H1 (cell line): ENCODE measurements around the gene FBN1. TPM values are rescaled to one million over a fixed set of nuclear protein-coding genes. Genes with fewer than 3 reads are reported as not detected.

Experiments used
- CTCF ChIA-PET: fragments of 300-600 bp; sonication (Branson Sonifier 250); formaldehyde crosslinking; loops from one replicate; lab custom pipeline; 2021; ENCODE audit not compliant: partially characterized antibody; lab: Charles Lee
- POLR2A ChIA-PET: fragments of 300-600 bp; sonication (Branson Sonifier 250); formaldehyde crosslinking; loops from one replicate; lab custom pipeline; 2021; ENCODE audit warnings: inconsistent platforms; ENCODE audit not compliant: partially characterized antibody; lab: Charles Lee
- DNase-seq, 2 experiments: peaks; one replicate each; pipeline versions ENCODE4 v3.0.0 to v3.0.0-alpha.2; 2010 to 2022; ENCODE audit warnings: low spot score in 2 of 2, low read depth in 1 of 2, mixed read lengths in 1 of 2
- FAIRE-seq: peaks from 2 replicates; lab custom pipeline; 2011; peaks lifted over from hg19 to GRCh38; lab: Jason Lieb, UNC
- H2AFZ ChIP-seq: 2 replicates; pipeline ENCODE4 v1.8.1; 2012; ENCODE audit warnings: low read length, inconsistent platforms
- H2AK5ac ChIP-seq: 2 replicates; pipeline ENCODE4 v1.6.1; 2013; ENCODE audit warnings: low read depth, low read length
- H2BK120ac ChIP-seq: replicated peaks from 2 replicates; pipeline ENCODE3; 2013; ENCODE audit warnings: low read depth, low read length, inconsistent platforms
- H2BK12ac ChIP-seq: 2 replicates; pipeline ENCODE4 v1.6.1; 2013; ENCODE audit warnings: low read depth, low read length
- H2BK15ac ChIP-seq: 2 replicates; pipeline ENCODE4 v1.6.1; 2013; ENCODE audit warnings: low read length
- H2BK20ac ChIP-seq: 2 replicates; pipeline ENCODE4 v1.6.1; 2013; ENCODE audit warnings: low read length
- H2BK5ac ChIP-seq: 2 replicates; pipeline ENCODE4 v1.6.1; 2013; ENCODE audit warnings: low read depth, low read length
- H3K14ac ChIP-seq: 2 replicates; pipeline ENCODE4 v1.6.1; 2013; ENCODE audit warnings: inconsistent platforms; ENCODE audit not compliant: insufficient read length
- H3K18ac ChIP-seq: 2 replicates; pipeline ENCODE4 v1.6.1; 2013; ENCODE audit warnings: low read length; ENCODE audit errors: extremely low read depth
- H3K23ac ChIP-seq: 2 replicates; pipeline ENCODE4 v1.6.1; 2013; ENCODE audit warnings: inconsistent platforms; ENCODE audit not compliant: insufficient read length
- H3K23me2 ChIP-seq: 2 replicates; pipeline ENCODE4 v1.6.1; 2013; ENCODE audit warnings: low read depth, low read length
- H3K27ac ChIP-seq: 2 replicates; pipeline ENCODE4 v1.6.1; 2011; ENCODE audit warnings: low read depth, low read length, inconsistent platforms
- H3K27me3 ChIP-seq, 4 experiments: replicated peaks in 1 of 4; 1 replicate in 1 of 4; 2 replicates in 3 of 4; pipeline versions ENCODE4 v1.6.1 to v1.8.1; 2011 to 2013; ENCODE audit warnings: low read length in 3 of 4, mild to moderate bottlenecking in 3 of 4, inconsistent platforms in 2 of 4, mixed read lengths in 2 of 4, moderate library complexity in 1 of 4; ENCODE audit not compliant: control insufficient read depth in 3 of 4, insufficient read depth in 3 of 4; ENCODE audit errors: extremely low read depth in 1 of 4
- H3K36me3 ChIP-seq, 4 experiments: 2 replicates each; pipeline versions ENCODE4 v1.6.1 to v1.8.1; 2011 to 2013; ENCODE audit warnings: mild to moderate bottlenecking in 4 of 4, low read length in 3 of 4, moderate library complexity in 2 of 4, control low read depth in 1 of 4, inconsistent platforms in 1 of 4; ENCODE audit not compliant: insufficient read depth in 4 of 4, control insufficient read depth in 2 of 4
- H3K4ac ChIP-seq: replicated peaks from 2 replicates; pipeline ENCODE3; 2013; ENCODE audit warnings: low read length, low read depth, mixed read lengths, inconsistent platforms; ENCODE audit not compliant: insufficient read length
- H3K4me1 ChIP-seq, 4 experiments: replicated peaks in 1 of 4; 1 replicate in 1 of 4; 2 replicates in 3 of 4; pipeline versions ENCODE4 v1.6.1 to v1.8.1; 2011 to 2013; ENCODE audit warnings: low read length in 3 of 4, inconsistent platforms in 2 of 4, mixed read lengths in 1 of 4; ENCODE audit not compliant: insufficient read depth in 4 of 4, control insufficient read depth in 3 of 4
- H3K4me2 ChIP-seq, 2 experiments: 2 replicates each; pipeline versions ENCODE4 v1.6.1 to v1.8.1; 2011 to 2013; ENCODE audit warnings: low read depth in 2 of 2, low read length in 2 of 2, control low read depth in 1 of 2, inconsistent platforms in 1 of 2, mild to moderate bottlenecking in 1 of 2; ENCODE audit not compliant: insufficient read depth in 1 of 2
- H3K4me3 ChIP-seq, 4 experiments: fragments of 200-600, 300-600 bp in 1 of 4; sonication (generic), shearing (Covaris generic), sonication (Bioruptor Twin) in 1 of 4; 2 replicates each; pipeline versions ENCODE4 v1.5.1 to v1.8.1; 2011 to 2016; ENCODE audit warnings: low read length in 4 of 4, low read depth in 3 of 4, control low read depth in 2 of 4, inconsistent platforms in 2 of 4, mild to moderate bottlenecking in 2 of 4, mixed read lengths in 1 of 4, moderate library complexity in 1 of 4; ENCODE audit not compliant: insufficient read depth in 2 of 4; ENCODE audit errors: extremely low read depth in 1 of 4
- H3K56ac ChIP-seq: replicated peaks from 2 replicates; pipeline ENCODE3; 2013; ENCODE audit warnings: low read depth, mild to moderate bottlenecking, mixed read lengths, low read length, inconsistent platforms; ENCODE audit not compliant: insufficient read length
- H3K79me1 ChIP-seq: 2 replicates; pipeline ENCODE4 v1.6.1; 2013; ENCODE audit warnings: low read depth, low read length, control low read depth
- H3K79me2 ChIP-seq, 2 experiments: 2 replicates each; pipeline versions ENCODE4 v1.6.1 to v1.8.1; 2012 to 2013; ENCODE audit warnings: low read length in 2 of 2, mild to moderate bottlenecking in 2 of 2, inconsistent platforms in 1 of 2; ENCODE audit not compliant: insufficient read depth in 2 of 2, control insufficient read depth in 1 of 2
- H3K9ac ChIP-seq, 4 experiments: replicated peaks in 1 of 4; 1 replicate in 1 of 4; 2 replicates in 3 of 4; pipeline versions ENCODE4 v1.6.1 to v1.8.1; 2011 to 2013; ENCODE audit warnings: low read depth in 3 of 4, low read length in 3 of 4, control low read depth in 2 of 4, mild to moderate bottlenecking in 2 of 4, moderate library complexity in 2 of 4, inconsistent platforms in 1 of 4; ENCODE audit errors: extremely low read depth in 1 of 4
- H3K9me3 ChIP-seq, 2 experiments: 2 replicates each; pipeline versions ENCODE4 v1.6.1 to v1.8.1; 2012 to 2013; ENCODE audit warnings: mild to moderate bottlenecking in 2 of 2, moderate library complexity in 2 of 2, control low read depth in 1 of 2, inconsistent platforms in 1 of 2, low read depth in 1 of 2, low read length in 1 of 2, mixed read lengths in 1 of 2; ENCODE audit not compliant: insufficient read depth in 2 of 2
- H4K20me1 ChIP-seq, 2 experiments: replicated peaks in 1 of 2; 2 replicates each; pipeline versions ENCODE3 to v1.8.1; 2011 to 2013; ENCODE audit warnings: inconsistent platforms in 2 of 2, low read length in 2 of 2, mild to moderate bottlenecking in 1 of 2; ENCODE audit not compliant: insufficient read depth in 2 of 2, control insufficient read depth in 1 of 2
- H4K5ac ChIP-seq: 2 replicates; pipeline ENCODE4 v1.6.1; 2013; ENCODE audit warnings: low read length, low read depth, mixed read lengths, inconsistent platforms; ENCODE audit not compliant: insufficient read length
- H4K8ac ChIP-seq: 2 replicates; pipeline ENCODE4 v1.8.0; 2013; ENCODE audit warnings: mild to moderate bottlenecking, moderate library complexity, low read length, inconsistent platforms; ENCODE audit not compliant: insufficient read depth; ENCODE audit errors: extremely low read depth
- H4K91ac ChIP-seq: replicated peaks from 2 replicates; pipeline ENCODE3; 2013; ENCODE audit warnings: low read length, mixed read lengths, inconsistent platforms; ENCODE audit not compliant: insufficient read length
- CHD2 ChIP-seq: IDR thresholded peaks from 2 replicates; pipeline ENCODE4 v1.6.1; 2012; ENCODE audit warnings: low read length, improper control_type of control experiment
- JUND ChIP-seq: IDR thresholded peaks from 2 replicates; pipeline ENCODE4 v1.6.1; 2011; ENCODE audit warnings: mild to moderate bottlenecking, improper control_type of control experiment, low read length
- KDM4A ChIP-seq: IDR thresholded peaks from one replicate; pipeline ENCODE4 v1.7.1; 2012; ENCODE audit warnings: low read depth, mild to moderate bottlenecking, moderate library complexity, low read length, inconsistent platforms; ENCODE audit not compliant: severe bottlenecking
- TBP ChIP-seq: IDR thresholded peaks from 2 replicates; pipeline ENCODE4 v1.6.1; 2011; ENCODE audit warnings: low read depth, low read length, improper control_type of control experiment
- WGBS, 2 experiments: shearing (Covaris generic) in 1 of 2; methylation state at CpG; one replicate each; pipeline versions ENCODE4 v1.1.6 to v1.1.7; 2013 to 2015; ENCODE audit warnings: low lambda C conversion rate in 2 of 2, mixed read lengths in 2 of 2, inconsistent platforms in 1 of 2, low coverage in 1 of 2, missing lambda C conversion rate in 1 of 2; ENCODE audit not compliant: insufficient replicate concordance in 2 of 2, insufficient coverage in 1 of 2, insufficient read length in 1 of 2; ENCODE audit errors: extremely low coverage in 1 of 2, missing lambda C conversion rate in 1 of 2; 5-methylcytosine and 5-hydroxymethylcytosine counted together
- polyA plus RNA-seq, 7 experiments: library from polyadenylated mRNA; depleted of rRNA in 3 of 7; stranded (reverse) in 5 of 7; unstranded in 2 of 7; fragments of >200 nt in 5 of 7; fragments of 200-250 nt in 2 of 7; gene quantifications; 1 replicate in 5 of 7; 2 replicates in 1 of 7; 4 replicates in 1 of 7; pipeline versions ENCODE4 v1.2.1 to v1.2.3, GENCODE V29; 2011 to 2013; ENCODE audit warnings: missing spikeins in 2 of 7, mixed read lengths in 2 of 7
- total RNA-seq: library from RNA; stranded (reverse); fragmentation: NEBNext Ultra II Directional; extraction: Animal tissue kit (Norgen Biotek cat#: 25700); gene quantifications from 2 replicates; pipeline ENCODE4 v1.2.1, GENCODE V29; 2021

FBN1 gene
- total and polyA plus RNA-seq, 2 of the 8 experiments (the other 6 are each of a cell fraction or from before 2014, with no cell fraction given): 3.0 to 4.0 TPM

DNA sequence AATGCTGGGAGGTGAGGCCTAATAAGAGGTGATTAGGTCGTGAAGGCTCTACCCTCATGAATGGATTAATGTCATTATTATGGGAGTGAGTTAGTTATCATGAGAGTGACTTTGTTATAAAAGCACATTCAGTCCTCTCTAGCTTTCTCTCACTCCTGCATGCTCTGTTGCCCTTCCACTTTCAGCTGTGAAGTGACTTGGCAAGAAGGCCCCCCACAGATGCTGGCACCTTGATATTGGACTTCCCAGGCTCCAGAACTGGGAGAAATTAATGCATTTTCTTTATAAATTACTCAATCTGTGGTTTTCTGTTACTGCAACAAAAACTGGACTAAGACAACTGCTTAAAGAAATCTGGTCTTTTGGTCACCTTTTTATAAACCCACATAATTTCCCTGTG is 144.3 kb downstream of the FBN1 start:
- H2AK5ac ChIP-seq: no peak overlapping the region
- H3K79me1 ChIP-seq: no peaks in the 10 kb centered on the region
- ChIA-PET POLR2A (no interaction called here), CTCF (interaction anchor here (1.5 kb wide), 1 partner anchor 19 kb away, joined by 5 read pairs; no protein-coding TSS in a partner anchor)
- no peak overlapping the region for H3K4ac ChIP-seq
- WGBS, 2 experiments: 74% methylated on average over 1 of the region's 1 CpG; no CpG with 5 or more reads in 1 of the 2 experiments
- no peak for DNase-seq
- no peak overlapping the region for H2BK120ac ChIP-seq
- no peak overlapping the region for H2BK15ac ChIP-seq
- H2BK20ac ChIP-seq: no peak overlapping the region
- H3K23me2 ChIP-seq: no peaks in the 10 kb centered on the region; the same call in none of the 2 replicates
- no peak overlapping the region for H4K91ac ChIP-seq
- no peak overlapping the region for H3K23ac ChIP-seq
- TF ChIP-seq CHD2 (no peak), KDM4A (no peak), JUND (no peak), TBP (no peak)
- H3K9ac ChIP-seq: no peak overlapping the region
- no peak overlapping the region for H3K4me3 ChIP-seq
- no peak overlapping the region for H2BK12ac ChIP-seq
- H3K18ac ChIP-seq: no peak overlapping the region
- H3K36me3 ChIP-seq: no peaks in the 10 kb centered on the region
- H4K5ac ChIP-seq: no peak overlapping the region
- no peaks in the 10 kb centered on the region for H3K79me2 ChIP-seq
- no peak for FAIRE-seq
- H3K56ac ChIP-seq: no peak overlapping the region
- no peak overlapping the region for H3K27ac ChIP-seq
- no peaks in the 10 kb centered on the region for H3K27me3 ChIP-seq
- no peak overlapping the region for H2AFZ ChIP-seq
- H4K8ac ChIP-seq: no peak overlapping the region
- H3K14ac ChIP-seq: no peak overlapping the region
- H3K4me1 ChIP-seq: no peaks in the 10 kb centered on the region
- no peaks in the 10 kb centered on the region for H3K9me3 ChIP-seq
- no peak overlapping the region for H3K4me2 ChIP-seq
- no peaks in the 10 kb centered on the region for H4K20me1 ChIP-seq
- no peak overlapping the region for H2BK5ac ChIP-seq
